Measurements from ENCODE around the gene ABCA8. TPM values are rescaled to one million over a fixed set of nuclear protein-coding genes. Genes with fewer than 3 reads are reported as not detected.

Gene ABCA8
- total RNA-seq, 4 donors from 2014 or later = 54.4 to 113 (median 71.3) TPM

- Histone ChIP-seq H3K4me1 (peaks cover 0 to 7% (median 0%) of the 10 kb centered on the region in 3 donors), H3K9me3 (peaks cover 0 to 7% (median 0%) of the 10 kb centered on the region in 3 donors), H3K27me3 (no peaks in the 10 kb centered on the region), H3K4me3 (no peak overlapping the region), H3K36me3 (peaks cover 0 to 25% of the 10 kb centered on the region in 2 donors), H3K27ac (no peak overlapping the region)
- ATAC-seq = no peak
- TF ChIP-seq CTCF (IDR thresholded peaks at IDR 0.05) (no peak), POLR2A (IDR thresholded peaks at IDR 0.05) (no peak), EP300 (IDR thresholded peaks at IDR 0.05) (no peak), POLR2AphosphoS5 (IDR thresholded peaks at IDR 0.05) (no peak)
- 64 to 76% methylated on average over 3 of the region's 3 CpGs for WGBS, 2 donors (ENCODE audit: low coverage in 1 of 2)
Measured at GRCh38 chr17:68870161-68870826, 84.9 kb downstream of the ABCA8 start.

- H3K36me3 ChIP-seq = peaks cover 0 to 11% of the 10 kb centered on the region in 2 donors
- no peaks in the 10 kb centered on the region for H3K27me3 ChIP-seq
- ATAC-seq = no peak
- 18 to 20% methylated on average over 3 of the region's 3 CpGs for WGBS, 2 donors (ENCODE audit: low coverage in 1 of 2)
- H3K9me3 ChIP-seq = peaks cover 0 to 3% (median 0%) of the 10 kb centered on the region in 3 donors
- no peak overlapping the region for H3K4me3 ChIP-seq
- H3K4me1 ChIP-seq = peaks cover 0 to 7% (median 0%) of the 10 kb centered on the region in 3 donors
- H3K27ac ChIP-seq = no peak overlapping the region
- no peak for TF ChIP-seq POLR2AphosphoS5 (IDR thresholded peaks at IDR 0.05)
- TF ChIP-seq EP300 (IDR thresholded peaks at IDR 0.05) = no peak
- no peak for TF ChIP-seq POLR2A (IDR thresholded peaks at IDR 0.05)
- no peak for TF ChIP-seq CTCF (IDR thresholded peaks at IDR 0.05)
Measured at GRCh38 chr17:68868708-68869107, 86.5 kb downstream of the ABCA8 start.

GRCh38 chr17:68867759-68868516 lies 87.3 kb downstream of the ABCA8 start:
- no peak overlapping the region for H3K4me3 ChIP-seq
- no peak for ATAC-seq
- H3K27me3 ChIP-seq = no peaks in the 10 kb centered on the region
- no peaks in the 10 kb centered on the region for H3K9me3 ChIP-seq
- H3K4me1 ChIP-seq = peaks cover 0 to 7% (median 0%) of the 10 kb centered on the region in 3 donors
- TF ChIP-seq POLR2A (IDR thresholded peaks at IDR 0.05) (no peak), CTCF (IDR thresholded peaks at IDR 0.05) (no peak), POLR2AphosphoS5 (IDR thresholded peaks at IDR 0.05) (no peak), EP300 (IDR thresholded peaks at IDR 0.05) (no peak)
- 41 to 42% methylated on average over 6 of the region's 7 CpGs for WGBS, 2 donors (ENCODE audit: low coverage in 1 of 2)
- no peak overlapping the region for H3K27ac ChIP-seq
- H3K36me3 ChIP-seq = peaks cover 0 to 4% of the 10 kb centered on the region in 2 donors

- Histone ChIP-seq H3K4me3 (no peak overlapping the region), H3K27me3 (no peaks in the 10 kb centered on the region), H3K9me3 (no peaks in the 10 kb centered on the region), H3K36me3 (no peaks in the 10 kb centered on the region), H3K27ac (no peak overlapping the region), H3K4me1 (peaks cover 0 to 7% (median 0%) of the 10 kb centered on the region in 3 donors)
- no peak for ATAC-seq
- 67 to 93% methylated on average over 2 of the region's 2 CpGs for WGBS, 2 donors (ENCODE audit: low coverage in 1 of 2)
- TF ChIP-seq CTCF (IDR thresholded peaks at IDR 0.05) (no peak), POLR2AphosphoS5 (IDR thresholded peaks at IDR 0.05) (no peak), POLR2A (IDR thresholded peaks at IDR 0.05) (no peak), EP300 (IDR thresholded peaks at IDR 0.05) (no peak)
Measured at GRCh38 chr17:68865584-68865983, 89.6 kb downstream of the ABCA8 start.

All from gastroesophageal sphincter (tissue), 4 donors.